ENCODE results near the gene PES1.

DNA sequence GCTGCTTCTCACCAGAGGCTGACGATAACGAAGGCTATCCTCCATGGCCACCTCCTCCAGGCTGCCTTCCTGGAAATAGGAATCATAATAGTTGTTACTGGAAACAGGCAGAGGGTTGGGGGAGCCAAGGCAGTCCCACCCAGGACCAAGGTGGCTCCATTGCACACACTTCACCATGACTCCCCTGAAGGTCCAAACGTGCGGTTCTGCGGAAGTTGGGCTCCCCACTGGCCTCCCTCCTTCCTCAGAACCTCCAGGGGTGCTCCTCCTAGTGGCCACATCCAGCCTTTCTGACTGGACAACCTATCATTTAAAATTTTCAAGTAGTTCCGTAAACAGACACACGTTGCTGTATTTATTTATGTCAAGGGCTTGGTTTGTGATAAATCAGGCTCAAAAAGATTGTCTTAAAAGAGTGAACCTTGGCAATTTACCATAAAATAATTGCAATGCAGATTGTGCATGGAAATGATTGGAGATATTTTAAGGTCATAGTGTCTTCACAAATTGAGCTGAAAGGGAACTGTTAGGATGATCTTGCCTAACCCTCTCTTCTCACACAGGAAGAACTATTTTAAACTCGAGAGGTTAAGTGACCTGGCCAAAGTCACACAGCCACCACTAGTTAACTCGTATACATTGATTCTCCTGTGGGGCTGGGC lies 13.9 kb upstream of the PES1 start:
- TF ChIP-seq, protein P1, sequence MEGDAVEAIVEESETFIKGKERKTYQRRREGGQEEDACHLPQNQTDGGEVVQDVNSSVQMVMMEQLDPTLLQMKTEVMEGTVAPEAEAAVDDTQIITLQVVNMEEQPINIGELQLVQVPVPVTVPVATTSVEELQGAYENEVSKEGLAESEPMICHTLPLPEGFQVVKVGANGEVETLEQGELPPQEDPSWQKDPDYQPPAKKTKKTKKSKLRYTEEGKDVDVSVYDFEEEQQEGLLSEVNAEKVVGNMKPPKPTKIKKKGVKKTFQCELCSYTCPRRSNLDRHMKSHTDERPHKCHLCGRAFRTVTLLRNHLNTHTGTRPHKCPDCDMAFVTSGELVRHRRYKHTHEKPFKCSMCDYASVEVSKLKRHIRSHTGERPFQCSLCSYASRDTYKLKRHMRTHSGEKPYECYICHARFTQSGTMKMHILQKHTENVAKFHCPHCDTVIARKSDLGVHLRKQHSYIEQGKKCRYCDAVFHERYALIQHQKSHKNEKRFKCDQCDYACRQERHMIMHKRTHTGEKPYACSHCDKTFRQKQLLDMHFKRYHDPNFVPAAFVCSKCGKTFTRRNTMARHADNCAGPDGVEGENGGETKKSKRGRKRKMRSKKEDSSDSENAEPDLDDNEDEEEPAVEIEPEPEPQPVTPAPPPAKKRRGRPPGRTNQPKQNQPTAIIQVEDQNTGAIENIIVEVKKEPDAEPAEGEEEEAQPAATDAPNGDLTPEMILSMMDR (IDR thresholded peaks at IDR 0.05) = peak; percentile 32 to 68
- TF ChIP-seq POLR2AphosphoS5 (IDR thresholded peaks at IDR 0.05) (no peak), EP300 (IDR thresholded peaks at IDR 0.05) (no peak), POLR2A (IDR thresholded peaks at IDR 0.05) (no peak)
